ENCODE data around the gene NSUN5. TPM values are rescaled to one million over a fixed set of nuclear protein-coding genes. Genes with fewer than 3 reads are reported as not detected.
A peak's percentile ranks its signal among the peaks of the same experiment; 100 is the strongest.
"Not testable (repeated sequence)": the region's sequence is repeated elsewhere in the genome, so short reads cannot be mapped to it uniquely, and the experiment has no call there.

NSUN5 gene
- total and polyA plus RNA-seq, 2 donors from 2014 or later, result 24.2 to 25.8 TPM

- DNase-seq (no peak), FAIRE-seq (no peak)
- H3K36me3 ChIP-seq (ENCODE audit: control insufficient read depth in 2 of 3, insufficient read depth in 3 of 3, low read length in 3 of 3), result peaks cover 0 to 2% (median 0%) of the 10 kb centered on the region in 3 donors
- H3K9me3 ChIP-seq (ENCODE audit: control insufficient read depth in 2 of 3, insufficient read depth in 1 of 3, low read length in 3 of 3), result no peaks in the 10 kb centered on the region
- TF ChIP-seq, protein P1, sequence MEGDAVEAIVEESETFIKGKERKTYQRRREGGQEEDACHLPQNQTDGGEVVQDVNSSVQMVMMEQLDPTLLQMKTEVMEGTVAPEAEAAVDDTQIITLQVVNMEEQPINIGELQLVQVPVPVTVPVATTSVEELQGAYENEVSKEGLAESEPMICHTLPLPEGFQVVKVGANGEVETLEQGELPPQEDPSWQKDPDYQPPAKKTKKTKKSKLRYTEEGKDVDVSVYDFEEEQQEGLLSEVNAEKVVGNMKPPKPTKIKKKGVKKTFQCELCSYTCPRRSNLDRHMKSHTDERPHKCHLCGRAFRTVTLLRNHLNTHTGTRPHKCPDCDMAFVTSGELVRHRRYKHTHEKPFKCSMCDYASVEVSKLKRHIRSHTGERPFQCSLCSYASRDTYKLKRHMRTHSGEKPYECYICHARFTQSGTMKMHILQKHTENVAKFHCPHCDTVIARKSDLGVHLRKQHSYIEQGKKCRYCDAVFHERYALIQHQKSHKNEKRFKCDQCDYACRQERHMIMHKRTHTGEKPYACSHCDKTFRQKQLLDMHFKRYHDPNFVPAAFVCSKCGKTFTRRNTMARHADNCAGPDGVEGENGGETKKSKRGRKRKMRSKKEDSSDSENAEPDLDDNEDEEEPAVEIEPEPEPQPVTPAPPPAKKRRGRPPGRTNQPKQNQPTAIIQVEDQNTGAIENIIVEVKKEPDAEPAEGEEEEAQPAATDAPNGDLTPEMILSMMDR (IDR thresholded peaks at IDR 0.05; ENCODE audit: borderline replicate concordance, extremely low read depth, insufficient read depth), result no peak
- peak overlapping the region in 1 of 3 donors; percentile 73 for H3K4me3 ChIP-seq (ENCODE audit: low read length in 3 of 3)
- intact Hi-C loops (cut with DNase I), result no loop called here
- H3K9ac ChIP-seq (ENCODE audit: low read length in 3 of 3), result no peak overlapping the region
- H3K27me3 ChIP-seq (ENCODE audit: control insufficient read depth, insufficient read depth, low read length), result no peaks in the 10 kb centered on the region
- peaks cover 0 to 5% (median 0%) of the 10 kb centered on the region in 3 donors for H3K4me1 ChIP-seq (ENCODE audit: control insufficient read depth in 2 of 3, insufficient read depth in 2 of 3, low read depth in 1 of 3, low read length in 3 of 3)
- H3K27ac ChIP-seq (ENCODE audit: low read depth in 2 of 2, low read length in 2 of 2), result no peak overlapping the region
Observed at GRCh38 chr7:73307436-73307835, 1.2 kb downstream of the NSUN5 start.

DNA sequence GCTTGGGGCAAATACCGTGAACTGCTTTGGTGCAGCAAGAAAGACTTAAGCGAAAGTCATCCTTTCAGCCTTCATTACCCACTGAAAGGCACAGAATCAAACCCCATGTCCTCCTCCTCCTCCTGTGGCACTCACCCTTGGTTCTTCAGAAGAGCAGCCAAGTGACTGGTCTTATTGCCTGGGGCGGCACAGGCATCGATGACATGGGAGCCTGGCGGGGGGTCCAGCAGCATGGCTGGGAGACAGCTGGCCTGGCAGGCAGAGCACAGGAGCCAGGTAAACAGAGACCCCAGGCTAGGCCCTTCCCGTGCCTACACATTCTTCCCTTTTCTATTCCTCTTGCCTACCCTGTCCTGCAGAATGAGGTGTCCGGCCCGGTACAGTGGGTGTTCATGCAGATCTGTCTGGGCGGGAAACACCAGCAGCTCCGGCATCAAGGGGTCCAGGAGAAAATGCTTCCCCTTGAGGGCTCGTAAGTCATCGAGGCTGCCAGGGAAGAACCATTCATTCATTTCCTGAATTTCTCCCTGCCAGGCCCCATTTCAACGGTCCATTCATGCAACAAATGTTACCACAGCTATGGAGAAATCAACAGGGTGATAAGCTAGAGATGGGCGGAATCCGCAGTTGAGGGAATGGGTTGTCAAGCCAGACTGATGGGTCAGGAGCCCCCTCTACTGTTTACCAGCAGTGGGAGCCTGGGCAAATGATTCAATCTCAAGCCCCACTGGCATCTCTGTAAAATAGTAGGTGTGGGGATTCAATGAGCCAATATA is 3.8 kb downstream of the NSUN5 start:
- H3K4me3 ChIP-seq (ENCODE audit: low read length in 3 of 3); FAIRE-seq; DNase-seq; H3K9ac ChIP-seq (ENCODE audit: low read length in 3 of 3); intact Hi-C loops (cut with DNase I); H3K27ac ChIP-seq (ENCODE audit: low read depth in 2 of 2, low read length in 2 of 2); H3K9me3 ChIP-seq (ENCODE audit: control insufficient read depth in 2 of 3, insufficient read depth in 1 of 3, low read length in 3 of 3); H3K36me3 ChIP-seq (ENCODE audit: control insufficient read depth in 2 of 3, insufficient read depth in 3 of 3, low read length in 3 of 3); H3K27me3 ChIP-seq (ENCODE audit: control insufficient read depth, insufficient read depth, low read length); H3K4me1 ChIP-seq (ENCODE audit: control insufficient read depth in 2 of 3, insufficient read depth in 2 of 3, low read depth in 1 of 3, low read length in 3 of 3): not testable (repeated sequence)

DNA sequence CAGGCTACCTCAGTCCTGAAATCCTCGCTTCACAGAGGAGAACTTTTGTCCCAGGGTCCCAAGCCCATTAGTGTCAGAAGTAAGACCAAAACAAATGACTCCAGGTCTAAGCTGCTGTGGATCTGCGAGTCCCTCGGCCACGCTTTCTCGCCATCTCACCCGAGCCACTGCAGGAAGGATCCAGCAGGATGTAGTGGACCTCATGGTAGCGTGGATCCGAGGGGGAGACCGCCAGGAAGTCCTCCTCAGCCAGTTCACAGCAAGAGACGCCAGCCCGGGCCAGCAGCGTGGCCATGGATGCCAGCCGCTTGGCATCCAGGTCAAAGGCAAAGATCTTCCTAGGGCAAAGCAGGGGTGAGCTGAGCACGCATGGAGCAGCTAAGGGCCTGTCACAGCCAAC is 4.6 kb downstream of the NSUN5 start:
- H3K9me3 ChIP-seq (ENCODE audit: control insufficient read depth in 2 of 3, insufficient read depth in 1 of 3, low read length in 3 of 3), result no peaks in the 10 kb centered on the region
- H3K4me3 ChIP-seq (ENCODE audit: low read length in 3 of 3), result no peak overlapping the region
- H3K4me1 ChIP-seq (ENCODE audit: control insufficient read depth in 2 of 3, insufficient read depth in 2 of 3, low read depth in 1 of 3, low read length in 3 of 3), result peaks cover 0 to 5% (median 0%) of the 10 kb centered on the region in 3 donors
- H3K27me3 ChIP-seq (ENCODE audit: control insufficient read depth, insufficient read depth, low read length), result no peaks in the 10 kb centered on the region
- TF ChIP-seq, protein P1 (IDR thresholded peaks at IDR 0.05; ENCODE audit: borderline replicate concordance, extremely low read depth, insufficient read depth), result no peak
- H3K36me3 ChIP-seq (ENCODE audit: control insufficient read depth in 2 of 3, insufficient read depth in 3 of 3, low read length in 3 of 3), result peaks cover 0 to 2% (median 0%) of the 10 kb centered on the region in 3 donors
- no peak for FAIRE-seq
- no peak overlapping the region for H3K27ac ChIP-seq (ENCODE audit: low read depth in 2 of 2, low read length in 2 of 2)
- intact Hi-C loops (cut with DNase I), result no loop called here
- H3K9ac ChIP-seq (ENCODE audit: low read length in 3 of 3), result no peak overlapping the region
- DNase-seq, result peak in 1 of 5 donors; percentile 71

GRCh38 chr7:73303546-73303945 is 5.1 kb downstream of the NSUN5 start:
- Histone ChIP-seq H3K4me1 (ENCODE audit: control insufficient read depth in 2 of 3, insufficient read depth in 2 of 3, low read depth in 1 of 3, low read length in 3 of 3) (peaks cover 0 to 5% (median 0%) of the 10 kb centered on the region in 3 donors), H3K4me3 (ENCODE audit: low read length in 3 of 3) (no peak overlapping the region), H3K27me3 (ENCODE audit: control insufficient read depth, insufficient read depth, low read length) (no peaks in the 10 kb centered on the region), H3K9ac (ENCODE audit: low read length in 3 of 3) (no peak overlapping the region), H3K36me3 (ENCODE audit: control insufficient read depth in 2 of 3, insufficient read depth in 3 of 3, low read length in 3 of 3) (peaks cover 0 to 2% (median 0%) of the 10 kb centered on the region in 3 donors), H3K9me3 (ENCODE audit: control insufficient read depth in 2 of 3, insufficient read depth in 1 of 3, low read length in 3 of 3) (no peaks in the 10 kb centered on the region), H3K27ac (ENCODE audit: low read depth in 2 of 2, low read length in 2 of 2) (no peak overlapping the region)
- intact Hi-C loops (cut with DNase I), result no loop called here
- FAIRE-seq (no peak), DNase-seq (peak in 1 of 5 donors; percentile 53)
- TF ChIP-seq, protein P1 (IDR thresholded peaks at IDR 0.05; ENCODE audit: borderline replicate concordance, extremely low read depth, insufficient read depth), result no peak

DNA sequence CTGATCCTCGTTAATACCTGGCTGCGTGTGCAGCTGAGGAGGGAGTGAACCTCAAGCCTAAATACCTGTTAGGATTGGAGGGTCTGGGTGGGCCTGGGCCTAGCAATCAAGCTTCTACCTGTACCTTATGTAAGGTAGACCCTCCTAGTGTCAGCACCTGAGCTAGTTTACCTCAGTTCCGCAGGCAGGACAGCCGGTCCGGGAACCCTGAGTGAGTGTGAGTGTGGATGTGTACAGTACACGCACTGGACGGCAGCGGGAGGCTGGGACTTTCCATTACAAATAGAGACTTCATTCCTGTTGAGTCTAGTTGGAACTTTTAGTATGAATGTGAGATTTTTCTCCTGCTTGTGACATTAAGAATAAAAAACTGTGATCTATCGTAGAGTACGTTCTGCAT is 5.8 kb downstream of the NSUN5 start:
- H3K27ac ChIP-seq (ENCODE audit: low read depth in 2 of 2, low read length in 2 of 2); H3K4me3 ChIP-seq (ENCODE audit: low read length in 3 of 3); H3K9ac ChIP-seq (ENCODE audit: low read length in 3 of 3); H3K9me3 ChIP-seq (ENCODE audit: control insufficient read depth in 2 of 3, insufficient read depth in 1 of 3, low read length in 3 of 3); H3K4me1 ChIP-seq (ENCODE audit: control insufficient read depth in 2 of 3, insufficient read depth in 2 of 3, low read depth in 1 of 3, low read length in 3 of 3); H3K36me3 ChIP-seq (ENCODE audit: control insufficient read depth in 2 of 3, insufficient read depth in 3 of 3, low read length in 3 of 3); intact Hi-C loops (cut with DNase I); FAIRE-seq; H3K27me3 ChIP-seq (ENCODE audit: control insufficient read depth, insufficient read depth, low read length): not testable (repeated sequence)
- DNase-seq, result peak in 1 of 5 donors; percentile 31

DNA sequence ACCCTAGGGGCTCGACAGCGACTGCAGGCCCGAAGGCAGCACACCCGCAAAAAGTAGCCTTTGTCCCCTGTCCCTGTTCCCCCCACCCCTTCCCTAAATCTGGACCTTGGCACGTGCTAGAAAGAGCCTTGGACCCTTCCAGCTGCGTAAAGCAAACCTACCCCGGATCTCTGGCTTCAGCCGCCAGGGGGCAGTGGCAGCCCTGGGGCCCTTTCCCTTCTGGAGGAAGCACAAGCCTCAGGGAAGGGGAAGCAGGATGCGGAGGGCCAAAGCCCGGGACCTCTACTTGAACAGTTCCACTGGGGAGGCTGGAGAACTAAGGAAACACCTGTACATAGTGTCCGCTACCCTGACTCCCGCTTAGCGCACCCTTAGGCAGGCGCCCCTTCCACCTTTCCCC is 7.5 kb downstream of the NSUN5 start:
- H3K4me1 ChIP-seq (ENCODE audit: control insufficient read depth in 2 of 3, insufficient read depth in 2 of 3, low read depth in 1 of 3, low read length in 3 of 3); H3K27me3 ChIP-seq (ENCODE audit: control insufficient read depth, insufficient read depth, low read length); H3K36me3 ChIP-seq (ENCODE audit: control insufficient read depth in 2 of 3, insufficient read depth in 3 of 3, low read length in 3 of 3); intact Hi-C loops (cut with DNase I); DNase-seq; H3K9ac ChIP-seq (ENCODE audit: low read length in 3 of 3); H3K27ac ChIP-seq (ENCODE audit: low read depth in 2 of 2, low read length in 2 of 2); H3K4me3 ChIP-seq (ENCODE audit: low read length in 3 of 3); H3K9me3 ChIP-seq (ENCODE audit: control insufficient read depth in 2 of 3, insufficient read depth in 1 of 3, low read length in 3 of 3); FAIRE-seq: not testable (repeated sequence)

Measured in kidney (tissue), 14 donors.